SK-N-SH (cell line): ENCODE data around the gene MYOM1. TPM values are rescaled to one million over a fixed set of nuclear protein-coding genes. Genes with fewer than 3 reads are reported as not detected.
"Not testable (repeated sequence)": the region's sequence is repeated elsewhere in the genome, so short reads cannot be mapped to it uniquely, and the experiment has no call there.

ENCODE experiments used
- CTCF ChIA-PET: fragments of 300-600, 350-600 bp; formaldehyde crosslinking; extraction: SDS; loops from one replicate; lab custom pipeline; 2021; lab: Yijun Ruan, JAX
- POLR2A ChIA-PET: fragments of 350-600 bp; sonication (Branson Sonifier 250); formaldehyde crosslinking; extraction: SDS; loops from one replicate; lab custom pipeline; 2020; ENCODE audit warnings: antibody characterized with exemption, inconsistent platforms; lab: Yijun Ruan, JAX
- DNase-seq: peaks from one replicate; pipeline ENCODE4 v3.0.0; 2012
- H2AFZ ChIP-seq: fragments of 200-600 bp; sonication (generic); 2 replicates; pipeline ENCODE4 v1.8.1; 2016; ENCODE audit warnings: antibody characterized with exemption, mild to moderate bottlenecking, low read depth
- H3F3A ChIP-seq: fragments of 200-600 bp; sonication (generic); replicated peaks from 2 replicates; pipeline ENCODE3; 2016; ENCODE audit warnings: antibody characterized with exemption, mild to moderate bottlenecking; ENCODE audit not compliant: insufficient read depth
- H3K27ac ChIP-seq, 2 experiments: fragments of 200-500 bp in 1 of 2; fragments of 200-600 bp in 1 of 2; sonication (Bioruptor generic) in 1 of 2; sonication (generic), shearing (Covaris generic) in 1 of 2; 2 replicates each; pipeline versions ENCODE4 v1.5.1 to v1.6.1; 2014 to 2016; ENCODE audit warnings: low read depth in 2 of 2, inconsistent platforms in 1 of 2, low read length in 1 of 2, mild to moderate bottlenecking in 1 of 2, mixed read lengths in 1 of 2
- H3K27me3 ChIP-seq: fragments of 200-600 bp; sonication (generic), shearing (Covaris generic); 2 replicates; pipeline ENCODE4 v1.6.1; 2016; ENCODE audit warnings: mixed run types; ENCODE audit not compliant: insufficient read depth
- H3K36me3 ChIP-seq, 2 experiments: fragments of 200-500 bp in 1 of 2; fragments of 200-600 bp in 1 of 2; sonication (Bioruptor generic) in 1 of 2; sonication (generic) in 1 of 2; replicated peaks in 1 of 2; 2 replicates each; pipeline versions ENCODE3 to v1.5.1; 2014 to 2016; ENCODE audit warnings: low read length in 1 of 2, mild to moderate bottlenecking in 1 of 2; ENCODE audit not compliant: insufficient read depth in 2 of 2, control insufficient read depth in 1 of 2
- H3K4me1 ChIP-seq, 2 experiments: fragments of 200-500 bp in 1 of 2; fragments of 200-600 bp in 1 of 2; sonication (Bioruptor generic) in 1 of 2; sonication (generic), shearing (Covaris generic) in 1 of 2; 2 replicates each; pipeline versions ENCODE4 v1.5.1 to v1.6.1; 2014 to 2016; ENCODE audit warnings: low read depth in 1 of 2, low read length in 1 of 2, mixed run types in 1 of 2; ENCODE audit not compliant: insufficient read depth in 2 of 2, control insufficient read depth in 1 of 2
- H3K4me2 ChIP-seq: fragments of 200-600 bp; sonication (generic), shearing (Covaris generic); 2 replicates; pipeline ENCODE4 v1.6.1; 2017; ENCODE audit warnings: mixed run types
- H3K4me3 ChIP-seq, 2 experiments: fragments of 200-500 bp in 1 of 2; fragments of 200-600 bp in 1 of 2; sonication (Bioruptor generic) in 1 of 2; sonication (generic), shearing (Covaris generic) in 1 of 2; 2 replicates each; pipeline versions ENCODE4 v1.5.1 to v1.8.1; 2014 to 2016; ENCODE audit warnings: low read depth in 2 of 2, inconsistent platforms in 1 of 2, low read length in 1 of 2, mild to moderate bottlenecking in 1 of 2, mixed read lengths in 1 of 2, moderate library complexity in 1 of 2
- H3K79me2 ChIP-seq: fragments of 200-600 bp; sonication (generic); 2 replicates; pipeline ENCODE4 v1.8.1; 2017; ENCODE audit warnings: mild to moderate bottlenecking; ENCODE audit not compliant: insufficient read depth
- H3K9ac ChIP-seq: fragments of 200-600 bp; sonication (generic); 2 replicates; pipeline ENCODE4 v1.6.1; 2017; ENCODE audit warnings: mixed run types
- H3K9me2 ChIP-seq: fragments of 200-600 bp; sonication (generic); 2 replicates; pipeline ENCODE4 v1.6.1; 2017; ENCODE audit warnings: mixed run types
- H3K9me3 ChIP-seq: fragments of 200-600 bp; sonication (generic); 2 replicates; pipeline ENCODE4 v1.6.1; 2017; ENCODE audit warnings: mixed run types, mild to moderate bottlenecking, moderate library complexity
- H4K20me1 ChIP-seq: fragments of 200-600 bp; sonication (generic); 2 replicates; pipeline ENCODE4 v1.6.1; 2017; ENCODE audit warnings: mild to moderate bottlenecking, mixed run types; ENCODE audit not compliant: insufficient read depth
- EP300 ChIP-seq, 2 experiments: IDR thresholded peaks; 2 replicates each; pipeline versions ENCODE4 v1.4.0 to v1.6.1; 2012; ENCODE audit warnings: borderline replicate concordance in 1 of 2, low read depth in 1 of 2, low read length in 1 of 2
- FOSL2 ChIP-seq: IDR thresholded peaks from 2 replicates; pipeline ENCODE4 v1.4.0; 2012; ENCODE audit warnings: low read depth, mild to moderate bottlenecking, moderate library complexity, borderline replicate concordance
- MXI1 ChIP-seq: IDR thresholded peaks from 2 replicates; pipeline ENCODE4 v1.6.1; 2012; ENCODE audit warnings: mild to moderate bottlenecking, low read depth, low read length, improper control_type of control experiment
- RAD21 ChIP-seq: IDR thresholded peaks from 2 replicates; pipeline ENCODE4 v1.6.1; 2012; ENCODE audit warnings: mild to moderate bottlenecking, low read length
- RCOR1 ChIP-seq: fragments of 150-350 bp; IDR thresholded peaks from 2 replicates; pipeline ENCODE4 v1.6.1; 2017; ENCODE audit warnings: antibody characterized with exemption, low read length
- RXRA ChIP-seq: IDR thresholded peaks from 2 replicates; pipeline ENCODE4 v1.4.0; 2012; ENCODE audit warnings: low read depth, mild to moderate bottlenecking, borderline replicate concordance
- TEAD4 ChIP-seq: IDR thresholded peaks from 2 replicates; pipeline ENCODE4 v1.4.0; 2012; ENCODE audit warnings: mild to moderate bottlenecking, borderline replicate concordance; ENCODE audit not compliant: insufficient read depth
- USF2 ChIP-seq: fragments of 150-350 bp; IDR thresholded peaks from 2 replicates; pipeline ENCODE4 v1.6.1; 2017; ENCODE audit warnings: antibody characterized with exemption, low read length, low read depth, borderline replicate concordance
- WGBS: methylation state at CpG from one replicate; pipeline ENCODE4 v1.1.6; 2017; ENCODE audit warnings: low lambda C conversion rate; 5-methylcytosine and 5-hydroxymethylcytosine counted together
- polyA plus RNA-seq, 3 experiments: library from polyadenylated mRNA; depleted of rRNA; stranded (reverse); fragments of >200 nt; gene quantifications; 2 replicates each; pipeline ENCODE4 v1.2.3, GENCODE V29; 2012

Gene MYOM1
- polyA plus RNA-seq, 1 of the 3 experiments (the other 2 are of a cell fraction), result 0.07 TPM

DNA sequence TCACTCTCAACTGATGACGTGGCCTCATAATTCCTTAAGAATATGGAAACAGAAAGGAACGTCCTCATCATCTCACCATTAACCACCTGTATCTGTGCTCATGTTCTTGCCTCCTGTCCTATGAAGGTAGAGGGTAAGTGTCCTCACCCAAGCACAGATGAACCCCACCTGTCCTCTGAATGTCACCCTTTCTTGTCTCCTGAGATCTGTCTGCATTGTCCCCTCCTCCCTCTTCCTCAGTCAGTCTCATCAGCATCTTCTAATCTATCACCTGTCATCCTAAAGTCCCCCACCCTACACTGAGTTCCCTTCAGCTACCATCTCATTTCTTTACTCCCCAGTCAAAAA lies 167.4 kb downstream of the MYOM1 start (continued):
- TF ChIP-seq MXI1 (no peak), EP300 (IDR thresholded peaks at IDR 0.05; ENCODE audit: borderline replicate concordance in 1 of 2, low read depth in 1 of 2, low read length in 1 of 2) (no peak), RXRA (no peak), RAD21 (no peak), RCOR1 (no peak), TEAD4 (no peak), USF2 (no peak)

- Histone ChIP-seq H3K9me3 (no peaks in the 10 kb centered on the region), H3K27me3 (no peaks in the 10 kb centered on the region), H4K20me1 (no peaks in the 10 kb centered on the region), H3K36me3 (no peaks in the 10 kb centered on the region), H2AFZ (no peak overlapping the region), H3K4me2 (no peak overlapping the region), H3K4me1 (peaks cover 0 to 3% of the 10 kb centered on the region in 2 experiments; a peak in 1 of 4 replicates), H3K9ac (no peak overlapping the region), H3K27ac (no peak overlapping the region), H3K9me2 (no peaks in the 10 kb centered on the region), H3F3A (no peaks in the 10 kb centered on the region), H3K4me3 (no peak overlapping the region), H3K79me2 (no peaks in the 10 kb centered on the region)
- ChIA-PET CTCF (no interaction called here), POLR2A (no interaction called here)
- WGBS, result 83% methylated on average over 8 of the region's 8 CpGs
- no peak for DNase-seq
- no peak for TF ChIP-seq RAD21
- TF ChIP-seq FOSL2, result no peak
- TF ChIP-seq RXRA, result no peak
Measured at GRCh38 chr18:3051718-3052410, 167.9 kb downstream of the MYOM1 start.

GRCh38 chr18:3049897-3050454 lies 169.8 kb downstream of the MYOM1 start:
- H2AFZ ChIP-seq, H3K27ac ChIP-seq, DNase-seq, H3K4me3 ChIP-seq, H3K9me2 ChIP-seq, H3K4me2 ChIP-seq, H4K20me1 ChIP-seq, H3K27me3 ChIP-seq, H3K4me1 ChIP-seq, H3F3A ChIP-seq, H3K79me2 ChIP-seq, H3K36me3 ChIP-seq, POLR2A ChIA-PET, H3K9me3 ChIP-seq, H3K9ac ChIP-seq: not testable (repeated sequence)
- 81% methylated on average over 1 of the region's 8 CpGs for WGBS
- CTCF ChIA-PET, result interaction anchor here (2.0 kb wide), 1 partner anchor 10 kb away, joined by 6 read pairs; no protein-coding TSS in a partner anchor
